Amniotic epithelial cell (primary cell): ENCODE results near the gene KMT2D.

Source experiments
- DNase-seq: peaks from one replicate; pipeline ENCODE4 v3.0.0-alpha.2; 2010; ENCODE audit warnings: low read depth

The KMT2D gene

DNA sequence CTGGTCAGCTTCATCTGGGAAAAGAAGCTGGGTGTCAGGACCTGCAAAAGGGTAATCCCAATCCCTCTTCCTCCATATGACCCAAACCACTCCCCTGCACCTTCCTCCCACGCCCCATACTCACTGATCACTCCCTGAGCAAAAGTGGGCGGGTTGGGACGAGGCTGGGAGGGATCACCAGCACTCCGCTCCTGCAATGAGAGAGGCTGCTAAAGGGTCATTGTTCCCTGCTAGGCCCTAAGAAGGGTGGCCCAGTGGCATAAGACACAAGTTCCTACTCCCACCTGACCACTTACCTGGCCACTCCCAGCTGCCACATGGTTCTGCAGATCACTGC is 26.3 kb downstream of the KMT2D start:
- DNase-seq = no peak

DNA sequence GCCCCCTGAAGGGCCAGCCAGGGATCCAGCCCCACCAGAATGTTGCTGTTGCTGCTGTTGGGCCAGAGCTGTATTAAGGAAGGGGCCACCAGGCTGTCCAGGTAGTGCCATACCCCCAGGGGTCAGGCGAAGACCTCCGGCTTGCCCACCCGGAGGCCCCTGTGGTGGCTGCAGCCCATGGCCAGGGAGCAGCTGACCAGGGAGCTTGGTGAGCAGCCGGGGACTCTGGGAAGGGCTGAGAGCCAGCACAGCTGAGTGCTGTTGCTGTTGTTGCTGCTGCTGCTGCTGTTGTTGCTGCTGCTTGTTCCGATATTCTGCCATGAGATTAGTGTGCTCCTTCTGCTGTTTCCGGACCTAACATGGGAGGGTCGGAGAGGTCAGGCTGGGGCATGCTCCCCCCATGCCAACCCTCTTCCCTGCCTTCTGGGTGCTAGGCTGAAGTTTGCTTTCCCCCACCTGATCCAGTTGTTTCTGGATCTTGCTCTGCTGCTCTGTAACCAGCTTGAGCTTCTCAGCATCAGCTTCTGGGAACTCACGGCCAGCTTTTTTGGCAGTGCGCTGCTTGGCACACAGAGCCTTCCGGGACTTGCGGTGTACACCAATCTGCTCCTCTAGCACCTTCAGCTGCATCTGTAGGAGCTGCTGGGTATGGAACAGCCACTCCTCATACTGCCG is 26.8 kb downstream of the KMT2D start:
- no peak for DNase-seq

GRCh38 chr12:49032679-49033447 is 27.7 kb downstream of the KMT2D start:
- no peak for DNase-seq

DNA sequence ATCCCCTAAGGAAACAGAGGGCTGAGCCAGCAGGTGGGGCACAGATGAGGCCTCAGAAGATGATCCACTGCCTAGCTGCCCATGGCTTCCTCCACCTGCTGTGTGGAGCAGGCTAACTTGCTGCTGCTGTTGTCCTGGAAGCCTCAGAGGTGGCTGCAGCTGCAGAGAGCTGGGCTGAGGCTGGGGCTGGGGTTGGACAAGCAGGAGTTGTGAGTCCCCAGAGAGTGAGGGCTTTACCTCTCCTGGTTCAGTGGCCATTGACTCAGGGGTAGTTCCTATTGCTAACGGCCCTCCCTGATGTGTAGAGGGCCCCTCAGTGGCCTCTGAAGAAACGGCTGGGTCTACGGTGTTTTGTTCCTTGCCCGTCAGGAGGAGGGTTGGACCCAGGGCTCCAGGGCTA is 28.3 kb downstream of the KMT2D start:
- no peak for DNase-seq

- DNase-seq = no peak
Measured at GRCh38 chr12:49031573-49032161, 28.9 kb downstream of the KMT2D start.

DNA sequence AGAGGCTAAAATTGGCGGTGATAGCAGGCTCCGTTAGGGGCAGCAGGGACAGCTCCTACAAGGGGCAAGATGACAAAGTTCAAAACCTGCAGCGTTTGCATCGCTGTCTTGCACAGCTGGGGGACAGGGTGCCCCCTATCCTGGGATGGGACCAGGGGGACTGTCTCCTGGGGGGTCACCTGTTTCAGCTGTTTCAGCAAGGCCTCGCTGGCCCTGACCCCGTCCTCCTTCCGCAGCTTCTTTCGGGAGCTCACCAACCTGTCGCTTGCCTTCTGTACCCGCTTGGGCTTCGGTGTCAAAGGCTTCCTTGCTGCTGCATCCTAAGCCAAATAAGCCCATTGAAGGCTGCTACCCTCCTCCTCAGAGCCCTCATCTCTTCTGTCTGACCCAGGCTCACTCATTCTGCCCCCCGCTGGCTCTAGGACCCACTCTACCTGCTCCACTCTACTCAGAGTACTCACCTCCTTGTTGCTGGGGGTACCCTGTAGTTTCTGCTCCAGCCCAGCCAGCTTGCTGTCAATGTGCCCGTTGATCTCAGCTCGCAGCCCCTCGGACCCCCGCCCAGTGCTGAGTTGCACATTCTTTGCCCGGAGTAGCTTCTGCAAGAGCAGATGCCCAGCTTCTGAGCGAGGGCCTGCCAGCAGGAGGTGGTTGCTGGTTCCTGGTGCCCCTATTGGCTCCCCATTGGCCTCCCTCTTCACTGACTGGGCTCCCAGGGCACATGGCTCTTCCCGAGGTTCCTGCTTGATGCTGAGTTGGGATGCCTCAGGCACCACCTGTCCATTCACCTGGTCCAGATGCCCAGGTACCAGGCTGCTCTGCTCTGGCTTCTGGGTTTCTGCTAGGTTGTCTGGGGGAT is 29.7 kb downstream of the KMT2D start:
- no peak for DNase-seq

GRCh38 chr12:49030119-49030518 is 30.5 kb downstream of the KMT2D start:
- DNase-seq = no peak

GRCh38 chr12:49028666-49029275 is 31.8 kb downstream of the KMT2D start:
- no peak for DNase-seq

- no peak for DNase-seq
Measured at GRCh38 chr12:49027846-49028555, 32.6 kb downstream of the KMT2D start.

- DNase-seq = no peak
Measured at GRCh38 chr12:49026678-49027480, 33.7 kb downstream of the KMT2D start.

DNA sequence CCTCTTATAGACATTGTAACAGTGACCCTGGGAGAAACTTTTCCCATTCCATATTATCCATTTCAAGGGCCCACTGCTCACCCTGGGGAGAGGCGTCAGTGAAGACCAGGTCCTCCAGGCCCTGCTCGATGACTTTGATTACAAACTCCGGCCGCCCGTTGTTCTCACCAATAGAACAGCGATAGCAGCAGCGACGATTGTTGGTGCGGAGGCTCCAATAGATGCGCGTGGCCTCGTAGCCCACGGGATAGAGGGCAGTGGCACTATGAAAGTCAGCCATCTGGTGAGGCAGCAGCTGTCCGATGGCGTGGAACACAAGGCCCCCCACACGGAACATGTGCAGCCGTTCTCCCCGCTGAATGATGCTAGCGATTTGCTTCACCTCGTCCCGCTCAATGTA is 34.5 kb downstream of the KMT2D start:
- no peak for DNase-seq

DNA sequence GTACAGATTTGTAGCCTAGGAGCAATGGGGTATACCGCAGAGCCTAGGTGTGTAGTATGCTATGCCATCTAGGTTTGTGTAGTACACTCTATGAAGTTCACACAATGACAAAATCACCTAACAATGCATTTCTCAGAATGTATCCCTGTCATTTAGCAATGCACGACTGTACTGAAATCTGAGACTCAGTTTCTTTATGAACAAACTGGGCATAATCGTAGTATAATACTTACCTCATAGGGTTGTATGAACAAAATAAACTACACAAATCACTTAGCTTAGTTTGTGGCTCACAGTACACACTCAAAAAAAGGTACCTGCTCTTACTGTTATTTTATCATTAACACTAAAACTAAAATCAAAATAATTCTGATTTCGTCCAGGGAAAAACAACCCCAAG is 35.1 kb downstream of the KMT2D start:
- no peak for DNase-seq

DNA sequence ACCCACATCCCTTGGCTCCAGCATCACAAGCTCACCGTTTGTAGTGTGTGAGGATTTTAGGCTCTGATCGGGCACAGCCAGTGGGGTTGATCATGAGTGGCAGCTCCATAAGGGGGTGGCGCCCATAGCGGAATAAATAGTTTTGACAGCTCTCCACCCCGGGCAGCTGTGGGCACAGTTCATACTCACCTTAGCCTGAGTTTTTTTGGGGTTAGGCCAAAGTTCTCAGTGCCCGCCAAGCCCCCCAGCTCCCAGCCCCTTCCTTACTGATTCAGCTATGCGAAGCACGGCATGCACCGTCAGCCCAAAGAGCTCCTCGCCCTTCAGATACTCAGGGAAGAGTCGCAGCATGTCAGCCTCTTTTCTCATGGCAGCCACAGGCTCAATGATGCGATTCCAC is 36.1 kb downstream of the KMT2D start:
- DNase-seq = no peak

DNA sequence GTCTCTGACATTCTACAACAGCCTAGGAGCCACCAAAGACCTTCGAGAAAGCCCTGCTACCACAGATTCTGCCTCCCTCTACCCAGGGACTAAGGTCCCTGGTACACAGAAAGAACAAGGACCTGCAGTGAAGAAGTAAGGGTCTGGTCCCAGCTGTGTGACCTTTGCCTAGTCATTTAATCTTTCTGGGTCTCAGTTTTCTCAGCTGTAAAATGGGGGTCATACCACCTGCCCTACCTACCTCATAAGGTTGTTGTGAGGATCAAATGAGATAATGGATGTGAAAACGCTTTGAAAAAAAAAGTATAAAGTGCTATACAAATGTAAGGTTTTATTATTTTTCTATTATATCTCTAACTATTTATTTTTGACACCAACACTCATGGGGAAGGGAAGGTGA is 36.8 kb downstream of the KMT2D start:
- no peak for DNase-seq

DNA sequence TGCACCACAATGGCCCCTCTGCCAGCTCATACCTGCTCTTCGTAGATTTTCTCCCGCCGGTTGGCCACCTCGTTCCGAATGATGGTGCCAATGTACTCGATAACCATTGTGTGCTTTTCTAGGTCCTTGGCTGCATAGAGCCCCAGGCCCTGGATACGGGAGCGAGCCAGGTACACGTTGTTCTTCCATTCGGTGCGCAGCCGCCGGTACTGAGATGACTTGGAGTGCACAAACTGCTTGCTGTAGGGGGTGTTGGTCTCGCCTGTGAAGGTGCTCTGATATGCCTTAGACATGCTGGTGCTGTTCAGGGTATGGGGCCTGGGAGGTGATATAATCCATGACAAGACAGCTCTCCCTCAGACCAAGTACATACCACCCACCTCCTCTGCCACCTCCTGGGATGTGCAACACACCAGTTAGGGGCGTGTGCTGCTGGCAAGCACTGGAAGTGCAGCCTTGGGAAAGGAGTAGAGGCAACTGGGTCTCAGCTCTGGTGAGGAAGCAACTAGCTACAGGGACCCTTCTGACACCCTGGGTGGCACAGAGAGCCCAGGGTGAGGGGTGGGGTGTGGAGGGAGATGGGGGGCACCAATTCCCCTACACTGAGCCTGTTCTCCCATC is 37.9 kb downstream of the KMT2D start:
- no peak for DNase-seq

GRCh38 chr12:49021292-49021915 is 39.2 kb downstream of the KMT2D start:
- no peak for DNase-seq

GRCh38 chr12:49020441-49020840 is 40.2 kb downstream of the KMT2D start:
- no peak for DNase-seq

DNA sequence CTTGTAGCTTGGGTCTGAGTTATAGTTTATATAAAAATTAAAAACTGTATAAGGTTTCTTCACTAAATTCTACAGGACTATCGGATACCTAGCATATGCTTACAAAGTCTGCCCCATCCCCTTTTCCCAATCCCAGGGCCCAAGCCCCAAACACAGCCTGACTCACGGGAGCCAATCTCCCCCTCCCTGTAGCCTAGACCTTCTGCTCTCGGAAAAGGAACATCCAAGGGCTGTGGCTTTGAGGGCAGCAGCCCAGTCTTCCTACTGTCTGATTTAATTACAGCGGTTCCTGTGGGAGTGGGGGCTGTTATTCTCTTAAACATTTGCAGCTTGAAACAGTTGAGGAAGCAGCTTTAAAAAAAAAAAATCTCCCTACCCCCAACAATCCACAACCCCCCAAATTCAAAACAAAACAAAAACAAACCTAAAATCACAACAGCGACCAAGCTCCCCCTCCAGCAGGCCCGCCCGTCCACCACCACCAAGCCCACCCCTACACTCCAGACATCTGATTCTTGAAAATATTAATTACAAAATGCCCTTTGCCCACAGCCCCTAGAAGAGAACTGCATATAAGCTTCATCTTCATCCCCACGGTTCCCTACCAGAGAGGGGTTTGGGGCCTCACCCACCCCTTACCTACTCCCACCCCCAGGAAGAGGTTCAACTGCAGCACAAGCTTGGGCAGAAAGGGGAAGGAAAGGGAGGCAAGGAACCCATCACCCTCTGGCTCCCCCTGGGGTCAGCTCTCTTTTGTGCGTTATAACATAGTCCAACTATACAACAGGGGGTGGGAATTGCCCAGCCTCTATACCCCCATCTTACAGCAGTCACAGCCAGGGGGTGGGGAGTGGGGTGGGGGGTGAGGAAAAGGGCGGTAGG is 40.9 kb downstream of the KMT2D start:
- peak; percentile 33 for DNase-seq

DNA sequence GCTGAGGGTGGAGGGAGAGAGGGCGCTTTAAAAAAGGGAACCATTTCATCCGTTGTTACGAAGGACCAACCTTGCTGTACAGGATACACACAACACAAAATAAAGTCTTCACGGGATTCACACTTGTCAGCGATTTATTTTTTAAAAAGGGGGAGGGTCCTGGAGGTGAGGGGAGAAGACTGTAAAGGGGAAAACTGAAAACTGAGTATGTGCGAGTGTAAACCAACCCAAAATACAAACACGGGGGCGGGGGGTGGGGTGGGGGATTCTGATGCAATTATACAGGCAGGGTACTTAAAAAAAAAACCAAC is 41.5 kb downstream of the KMT2D start:
- DNase-seq = no peak
